BE2C (cell line): ENCODE results near the gene PIP5K1B.

Experiments
- DNase-seq: peaks from one replicate; pipeline ENCODE4 v3.0.0-alpha.2; 2020
- H3K27me3 ChIP-seq: fragments of 250-450 bp; sonication (Bioruptor Pico); 2 replicates; pipeline ENCODE4 v1.5.1; 2020; ENCODE audit warnings: mild to moderate bottlenecking
- H3K36me3 ChIP-seq: fragments of 250-450 bp; sonication (Bioruptor Pico); 2 replicates; pipeline ENCODE4 v1.5.1; 2020; ENCODE audit warnings: mild to moderate bottlenecking
- H3K4me1 ChIP-seq: fragments of 250-450 bp; sonication (Bioruptor Pico); 2 replicates; pipeline ENCODE4 v1.5.1; 2020
- H3K4me3 ChIP-seq: 2 replicates; pipeline ENCODE4 v1.5.1; 2011; ENCODE audit warnings: low read depth, low read length
- H3K9me3 ChIP-seq: fragments of 250-450 bp; sonication (Bioruptor Pico); 2 replicates; pipeline ENCODE4 v1.5.1; 2020
- CTCF ChIP-seq: IDR thresholded peaks from 2 replicates; pipeline ENCODE4 v1.5.1; 2012; ENCODE audit warnings: mild to moderate bottlenecking, low read depth, low read length

PIP5K1B gene

DNA sequence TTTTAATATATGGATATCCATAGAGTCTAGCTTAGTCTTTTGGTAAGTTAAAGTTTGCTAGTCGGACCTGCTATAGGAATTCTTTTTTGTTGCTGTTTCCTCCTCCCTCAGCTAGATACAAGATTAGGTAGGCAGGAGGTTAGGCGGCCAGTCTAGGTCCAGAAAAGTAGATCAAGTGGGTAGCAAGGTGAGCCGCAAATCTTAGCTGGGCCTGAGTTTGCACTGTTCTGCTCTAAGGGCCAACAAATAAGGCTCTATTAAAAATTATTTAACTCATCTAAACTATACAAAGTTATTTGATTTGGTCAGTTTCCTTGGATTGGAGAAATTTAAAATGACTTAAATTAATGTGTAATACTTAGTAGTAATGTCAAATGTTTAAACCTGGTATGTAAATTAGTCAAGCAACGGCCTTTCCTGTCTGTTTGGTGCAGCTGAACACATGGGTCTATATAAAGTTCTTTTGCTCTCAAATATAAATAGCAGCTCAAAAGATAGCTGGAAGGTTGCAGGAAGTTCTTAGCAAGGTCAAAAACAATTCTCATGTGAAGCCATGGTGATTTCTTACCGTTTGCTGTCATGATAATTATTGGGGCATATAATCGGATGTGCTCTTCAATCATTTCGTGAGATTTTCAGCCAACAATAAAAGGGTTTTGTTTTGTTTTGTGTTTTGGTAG lies 236.9 kb downstream of the PIP5K1B start:
- Histone ChIP-seq H3K9me3 (no peaks in the 10 kb centered on the region), H3K4me1 (no peaks in the 10 kb centered on the region), H3K27me3 (peaks cover 6% of the 10 kb centered on the region; the same call in 1 of the 2 replicates), H3K36me3 (no peaks in the 10 kb centered on the region), H3K4me3 (no peak overlapping the region)
- DNase-seq: no peak
- TF ChIP-seq CTCF: no peak

DNA sequence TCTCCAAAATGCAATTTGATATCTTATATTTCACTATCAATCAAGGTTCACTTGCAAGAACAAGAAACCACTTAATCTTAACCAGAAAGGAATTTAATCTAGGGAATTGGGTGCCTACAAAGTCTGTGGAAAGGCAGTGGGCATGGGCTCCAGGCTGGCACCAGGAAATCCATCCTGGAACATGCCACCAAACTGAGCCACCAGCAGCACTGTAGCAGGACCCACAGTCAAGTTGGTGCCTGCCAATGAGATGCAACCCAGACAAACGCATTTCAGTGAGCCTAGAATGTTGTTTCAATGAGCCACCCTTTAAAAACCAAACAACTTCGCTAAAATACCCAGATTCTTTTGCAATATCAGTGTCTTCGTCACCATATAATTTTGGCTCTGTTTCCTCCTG lies 237.8 kb downstream of the PIP5K1B start:
- H3K36me3 ChIP-seq: no peaks in the 10 kb centered on the region
- no peaks in the 10 kb centered on the region for H3K4me1 ChIP-seq
- no peaks in the 10 kb centered on the region for H3K9me3 ChIP-seq
- TF ChIP-seq CTCF: no peak
- H3K4me3 ChIP-seq: no peak overlapping the region
- peaks cover 6% of the 10 kb centered on the region; the same call in 1 of the 2 replicates for H3K27me3 ChIP-seq
- no peak for DNase-seq

GRCh38 chr9:68947015-68947414 lies 242.0 kb downstream of the PIP5K1B start:
- TF ChIP-seq CTCF: no peak
- Histone ChIP-seq H3K9me3 (no peaks in the 10 kb centered on the region), H3K36me3 (no peaks in the 10 kb centered on the region), H3K27me3 (peaks cover 16% of the 10 kb centered on the region), H3K4me3 (no peak overlapping the region), H3K4me1 (no peaks in the 10 kb centered on the region)
- no peak for DNase-seq

GRCh38 chr9:68947842-68948569 lies 243.0 kb downstream of the PIP5K1B start:
- H3K4me3 ChIP-seq: no peak overlapping the region
- H3K9me3 ChIP-seq: no peaks in the 10 kb centered on the region
- H3K27me3 ChIP-seq: peaks cover 19% of the 10 kb centered on the region
- H3K36me3 ChIP-seq: no peaks in the 10 kb centered on the region
- no peak for TF ChIP-seq CTCF
- no peak for DNase-seq
- no peaks in the 10 kb centered on the region for H3K4me1 ChIP-seq

- TF ChIP-seq CTCF: peak; percentile 43
- H3K4me3 ChIP-seq: no peak overlapping the region
- peaks cover 15% of the 10 kb centered on the region for H3K27me3 ChIP-seq
- DNase-seq: peak; percentile 11
- H3K9me3 ChIP-seq: no peaks in the 10 kb centered on the region
- H3K36me3 ChIP-seq: no peaks in the 10 kb centered on the region
- H3K4me1 ChIP-seq: no peaks in the 10 kb centered on the region
Measured at GRCh38 chr9:68949271-68950000, 244.4 kb downstream of the PIP5K1B start.
